Left renal cortex interstitium (tissue), 4 donors: Measurements from ENCODE around the gene UAP1. TPM values are rescaled to one million over a fixed set of nuclear protein-coding genes. Genes with fewer than 3 reads are reported as not detected.

Experiments
- DNase-seq, 4 donors: peaks; one replicate each; pipeline ENCODE4 v3.0.0-alpha.2; 2013; ENCODE audit warnings: low read depth in 4 of 4, low spot score in 2 of 4, missing footprints in 1 of 4
- polyA plus RNA-seq, 4 donors: library from polyadenylated mRNA; unstranded; fragments of 120-200 nt; gene quantifications; one replicate each; pipeline ENCODE4 v1.2.1, GENCODE V29; 2013; ENCODE audit not compliant: insufficient read length in 4 of 4

Gene UAP1
- polyA plus RNA-seq = 10 to 100 TPM; 31.8 to 38.4 (median 33.9) TPM

GRCh38 chr1:162561616-162562469 lies at the start of gene UAP1:
Gene UAP1 (plus strand): TSS chr1:162561722. CDS start chr1:162566069, 4,347 bp downstream.
- DNase-seq = peak in 3 of 4 donors; percentile 2 to 24 (median 21)

- DNase-seq = no peak
Measured at GRCh38 chr1:162527314-162527713, 34.2 kb upstream of the UAP1 start.

- no peak for DNase-seq
Measured at GRCh38 chr1:162530307-162530987, 31.1 kb upstream of the UAP1 start.

- DNase-seq = no peak
Measured at GRCh38 chr1:162530988-162531319, 30.6 kb upstream of the UAP1 start.

GRCh38 chr1:162535501-162535900 lies 26.0 kb upstream of the UAP1 start:
- no peak for DNase-seq

- no peak for DNase-seq
Measured at GRCh38 chr1:162536511-162536910, 25.0 kb upstream of the UAP1 start.

- no peak for DNase-seq
Measured at GRCh38 chr1:162537216-162537615, 24.3 kb upstream of the UAP1 start.

- no peak for DNase-seq
Measured at GRCh38 chr1:162538815-162539431, 22.6 kb upstream of the UAP1 start.

- DNase-seq = no peak
Measured at GRCh38 chr1:162541619-162542141, 19.8 kb upstream of the UAP1 start.

- no peak for DNase-seq
Measured at GRCh38 chr1:162543228-162543627, 18.3 kb upstream of the UAP1 start.

- no peak for DNase-seq
Measured at GRCh38 chr1:162548170-162548569, 13.4 kb upstream of the UAP1 start.

- DNase-seq = no peak
Measured at GRCh38 chr1:162549001-162549400, 12.5 kb upstream of the UAP1 start.

- no peak for DNase-seq
Measured at GRCh38 chr1:162550925-162551324, 10.6 kb upstream of the UAP1 start.

GRCh38 chr1:162551969-162552683 lies 9.4 kb upstream of the UAP1 start:
- DNase-seq = no peak

- no peak for DNase-seq
Measured at GRCh38 chr1:162552684-162553252, 8.8 kb upstream of the UAP1 start.

- no peak for DNase-seq
Measured at GRCh38 chr1:162554258-162554657, 7.3 kb upstream of the UAP1 start.

GRCh38 chr1:162557536-162557935 lies 4.0 kb upstream of the UAP1 start:
- no peak for DNase-seq

GRCh38 chr1:162560303-162561036 lies 1.1 kb upstream of the UAP1 start:
- peak; percentile 19 to 38 (median 27) for DNase-seq

GRCh38 chr1:162561037-162561615 lies 396 bp upstream of the UAP1 start:
- DNase-seq = peak; percentile 90 to 95 (median 92)
